ENCODE results near the gene ELMO3. TPM values are rescaled to one million over a fixed set of nuclear protein-coding genes. Genes with fewer than 3 reads are reported as not detected.

The ELMO3 gene
- polyA plus RNA-seq, 1 donor from 2014 or later = 2.2 TPM

DNA sequence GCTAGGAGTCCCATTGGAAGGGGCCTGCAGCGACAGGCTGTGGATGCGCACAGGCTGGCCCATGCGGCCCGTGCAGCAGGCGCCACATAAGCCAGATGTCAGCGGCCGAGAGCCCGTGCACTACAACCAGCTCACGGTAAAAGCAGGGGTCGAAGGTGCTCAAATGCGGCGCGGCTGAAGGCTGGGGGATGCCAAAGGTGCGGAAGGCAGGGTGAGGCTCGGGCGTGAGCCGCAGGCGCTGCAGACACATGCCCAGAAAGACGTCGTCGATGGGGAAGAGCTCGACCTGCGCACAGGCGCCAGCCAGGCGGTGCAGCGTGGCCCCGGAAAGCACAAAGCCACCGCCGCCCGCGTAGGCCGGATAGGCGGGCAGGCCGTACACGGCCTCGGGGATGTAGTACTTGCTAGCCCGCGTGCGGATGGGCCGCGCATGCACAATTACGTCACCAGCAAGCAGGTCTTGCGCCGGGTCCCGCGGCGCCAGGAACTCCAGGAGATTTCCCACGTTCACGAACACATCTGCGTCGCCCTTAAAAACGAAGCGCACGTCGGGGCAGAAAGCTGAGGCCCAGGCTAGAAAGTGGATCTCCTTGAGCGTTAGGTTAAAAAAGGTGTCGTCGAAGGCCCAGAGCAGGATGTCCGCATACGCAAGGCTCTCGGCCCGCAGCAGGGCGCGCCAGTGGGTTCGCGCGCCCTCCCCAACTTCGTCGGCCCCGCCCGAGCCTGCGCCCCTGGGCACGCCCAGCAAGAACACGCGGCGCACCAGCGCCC, 49.5 kb upstream of the ELMO3 start:
- H3K9ac ChIP-seq (ENCODE audit: low read length) = no peak overlapping the region
- H3F3A ChIP-seq (ENCODE audit: insufficient read depth, low read length, poor library complexity, severe bottlenecking) = no peaks in the 10 kb centered on the region
- peaks cover 3% of the 10 kb centered on the region for H3K9me3 ChIP-seq (ENCODE audit: low read length)
- no peak overlapping the region for H3K4me2 ChIP-seq (ENCODE audit: low read length)
- TF ChIP-seq MXI1 (conservative IDR thresholded peaks at IDR 0.05; ENCODE audit: poor library complexity, severe bottlenecking) (no peak), SMC3 (conservative IDR thresholded peaks at IDR 0.05; ENCODE audit: poor library complexity) (no peak), POLR2AphosphoS5 (IDR thresholded peaks at IDR 0.05) (no peak), TAF1 (IDR thresholded peaks at IDR 0.05; ENCODE audit: low read depth) (no peak), EZH2 (IDR thresholded peaks at IDR 0.05; ENCODE audit: borderline replicate concordance, insufficient read depth, low read length, poor library complexity, severe bottlenecking) (no peak), RAD21 (conservative IDR thresholded peaks at IDR 0.05) (no peak), EP300 (conservative IDR thresholded peaks at IDR 0.05; ENCODE audit: poor library complexity, severe bottlenecking) (no peak)
- TF ChIP-seq, protein P1, sequence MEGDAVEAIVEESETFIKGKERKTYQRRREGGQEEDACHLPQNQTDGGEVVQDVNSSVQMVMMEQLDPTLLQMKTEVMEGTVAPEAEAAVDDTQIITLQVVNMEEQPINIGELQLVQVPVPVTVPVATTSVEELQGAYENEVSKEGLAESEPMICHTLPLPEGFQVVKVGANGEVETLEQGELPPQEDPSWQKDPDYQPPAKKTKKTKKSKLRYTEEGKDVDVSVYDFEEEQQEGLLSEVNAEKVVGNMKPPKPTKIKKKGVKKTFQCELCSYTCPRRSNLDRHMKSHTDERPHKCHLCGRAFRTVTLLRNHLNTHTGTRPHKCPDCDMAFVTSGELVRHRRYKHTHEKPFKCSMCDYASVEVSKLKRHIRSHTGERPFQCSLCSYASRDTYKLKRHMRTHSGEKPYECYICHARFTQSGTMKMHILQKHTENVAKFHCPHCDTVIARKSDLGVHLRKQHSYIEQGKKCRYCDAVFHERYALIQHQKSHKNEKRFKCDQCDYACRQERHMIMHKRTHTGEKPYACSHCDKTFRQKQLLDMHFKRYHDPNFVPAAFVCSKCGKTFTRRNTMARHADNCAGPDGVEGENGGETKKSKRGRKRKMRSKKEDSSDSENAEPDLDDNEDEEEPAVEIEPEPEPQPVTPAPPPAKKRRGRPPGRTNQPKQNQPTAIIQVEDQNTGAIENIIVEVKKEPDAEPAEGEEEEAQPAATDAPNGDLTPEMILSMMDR (IDR thresholded peaks at IDR 0.05; ENCODE audit: poor library complexity, severe bottlenecking) = no peak
- TF ChIP-seq, protein P2, sequence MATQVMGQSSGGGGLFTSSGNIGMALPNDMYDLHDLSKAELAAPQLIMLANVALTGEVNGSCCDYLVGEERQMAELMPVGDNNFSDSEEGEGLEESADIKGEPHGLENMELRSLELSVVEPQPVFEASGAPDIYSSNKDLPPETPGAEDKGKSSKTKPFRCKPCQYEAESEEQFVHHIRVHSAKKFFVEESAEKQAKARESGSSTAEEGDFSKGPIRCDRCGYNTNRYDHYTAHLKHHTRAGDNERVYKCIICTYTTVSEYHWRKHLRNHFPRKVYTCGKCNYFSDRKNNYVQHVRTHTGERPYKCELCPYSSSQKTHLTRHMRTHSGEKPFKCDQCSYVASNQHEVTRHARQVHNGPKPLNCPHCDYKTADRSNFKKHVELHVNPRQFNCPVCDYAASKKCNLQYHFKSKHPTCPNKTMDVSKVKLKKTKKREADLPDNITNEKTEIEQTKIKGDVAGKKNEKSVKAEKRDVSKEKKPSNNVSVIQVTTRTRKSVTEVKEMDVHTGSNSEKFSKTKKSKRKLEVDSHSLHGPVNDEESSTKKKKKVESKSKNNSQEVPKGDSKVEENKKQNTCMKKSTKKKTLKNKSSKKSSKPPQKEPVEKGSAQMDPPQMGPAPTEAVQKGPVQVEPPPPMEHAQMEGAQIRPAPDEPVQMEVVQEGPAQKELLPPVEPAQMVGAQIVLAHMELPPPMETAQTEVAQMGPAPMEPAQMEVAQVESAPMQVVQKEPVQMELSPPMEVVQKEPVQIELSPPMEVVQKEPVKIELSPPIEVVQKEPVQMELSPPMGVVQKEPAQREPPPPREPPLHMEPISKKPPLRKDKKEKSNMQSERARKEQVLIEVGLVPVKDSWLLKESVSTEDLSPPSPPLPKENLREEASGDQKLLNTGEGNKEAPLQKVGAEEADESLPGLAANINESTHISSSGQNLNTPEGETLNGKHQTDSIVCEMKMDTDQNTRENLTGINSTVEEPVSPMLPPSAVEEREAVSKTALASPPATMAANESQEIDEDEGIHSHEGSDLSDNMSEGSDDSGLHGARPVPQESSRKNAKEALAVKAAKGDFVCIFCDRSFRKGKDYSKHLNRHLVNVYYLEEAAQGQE (IDR thresholded peaks at IDR 0.05; ENCODE audit: borderline replicate concordance) = no peak
- no peak overlapping the region for H2AFZ ChIP-seq (ENCODE audit: low read depth, low read length)
- H3K36me3 ChIP-seq (ENCODE audit: insufficient read depth, low read length) = peaks cover 4% of the 10 kb centered on the region
- H3K9me2 ChIP-seq (ENCODE audit: insufficient read depth, low read length) = no peaks in the 10 kb centered on the region
- peaks cover 61% of the 10 kb centered on the region for H3K27me3 ChIP-seq (ENCODE audit: insufficient read depth, low read depth, low read length)
- no peak overlapping the region for H3K4me3 ChIP-seq (ENCODE audit: low read length)
- H4K20me1 ChIP-seq (ENCODE audit: insufficient read depth) = no peaks in the 10 kb centered on the region
- H3K79me2 ChIP-seq (replicated peaks; ENCODE audit: insufficient read depth, low read length) = no peaks in the 10 kb centered on the region
- no peak overlapping the region for H3K27ac ChIP-seq (ENCODE audit: low read length)

DNA sequence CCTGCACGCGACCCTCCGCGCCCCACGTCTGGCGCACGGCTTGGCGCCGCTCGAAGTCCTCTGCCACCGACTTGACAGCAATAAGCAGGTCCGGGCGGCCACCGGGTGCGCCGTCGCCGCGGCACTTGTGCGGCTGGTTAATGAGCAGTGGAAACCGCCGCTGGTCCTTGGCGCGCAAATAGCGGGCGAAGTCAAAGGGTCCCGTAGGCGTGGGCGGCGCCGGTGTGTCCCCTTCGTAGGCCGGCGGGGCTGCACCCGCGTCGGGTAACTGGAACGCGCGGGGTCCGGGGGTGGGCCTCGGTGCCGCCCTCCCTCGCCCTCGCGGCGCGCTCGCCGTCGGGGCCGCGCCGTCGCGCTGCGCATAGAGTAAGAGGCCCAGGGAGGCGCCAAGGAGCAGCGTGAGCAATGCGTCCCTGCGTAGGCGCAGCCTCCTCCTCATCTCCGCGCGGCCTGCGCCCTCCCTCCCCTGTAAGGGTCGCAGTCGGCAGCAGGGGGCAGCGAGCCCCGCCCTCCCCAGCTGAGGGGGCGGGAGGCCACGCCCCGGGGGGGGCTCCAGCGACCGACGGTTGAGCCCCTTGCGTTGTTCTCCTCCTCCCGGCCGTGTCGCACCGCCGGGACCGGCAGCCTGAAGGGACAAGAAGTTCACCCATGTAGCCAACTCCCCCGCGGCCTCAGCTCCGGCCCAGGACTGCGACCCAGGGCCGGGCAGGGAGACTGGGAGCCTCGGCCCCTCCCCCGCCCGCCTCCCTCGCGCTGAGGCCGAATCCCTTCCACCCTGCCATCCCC, 48.7 kb upstream of the ELMO3 start:
- Histone ChIP-seq H3K9me3 (ENCODE audit: low read length) (peaks cover 3% of the 10 kb centered on the region), H3F3A (ENCODE audit: insufficient read depth, low read length, poor library complexity, severe bottlenecking) (no peaks in the 10 kb centered on the region), H3K27ac (ENCODE audit: low read length) (no peak overlapping the region), H3K4me2 (ENCODE audit: low read length) (no peak overlapping the region), H4K20me1 (ENCODE audit: insufficient read depth) (no peaks in the 10 kb centered on the region), H3K4me3 (ENCODE audit: low read length) (peak overlapping the region; percentile 43), H3K9me2 (ENCODE audit: insufficient read depth, low read length) (no peaks in the 10 kb centered on the region), H2AFZ (ENCODE audit: low read depth, low read length) (no peak overlapping the region), H3K36me3 (ENCODE audit: insufficient read depth, low read length) (peaks cover 4% of the 10 kb centered on the region), H3K27me3 (ENCODE audit: insufficient read depth, low read depth, low read length) (peaks cover 69% of the 10 kb centered on the region), H3K79me2 (replicated peaks; ENCODE audit: insufficient read depth, low read length) (no peaks in the 10 kb centered on the region), H3K9ac (ENCODE audit: low read length) (no peak overlapping the region)
- TF ChIP-seq SMC3 (conservative IDR thresholded peaks at IDR 0.05; ENCODE audit: poor library complexity) (no peak), EP300 (conservative IDR thresholded peaks at IDR 0.05; ENCODE audit: poor library complexity, severe bottlenecking) (no peak), POLR2AphosphoS5 (IDR thresholded peaks at IDR 0.05) (no peak), EZH2 (IDR thresholded peaks at IDR 0.05; ENCODE audit: borderline replicate concordance, insufficient read depth, low read length, poor library complexity, severe bottlenecking) (no peak), TAF1 (IDR thresholded peaks at IDR 0.05; ENCODE audit: low read depth) (no peak), MXI1 (conservative IDR thresholded peaks at IDR 0.05; ENCODE audit: poor library complexity, severe bottlenecking) (no peak), RAD21 (conservative IDR thresholded peaks at IDR 0.05) (no peak)
- TF ChIP-seq, protein P1 (IDR thresholded peaks at IDR 0.05; ENCODE audit: poor library complexity, severe bottlenecking) = no peak
- TF ChIP-seq, protein P2 (IDR thresholded peaks at IDR 0.05; ENCODE audit: borderline replicate concordance) = no peak

All from neural cell (in vitro differentiated cells).